Prostate gland (tissue), 2 donors: ENCODE measurements around the gene RAB11FIP2.

Experiments
- CTCF ChIP-seq, 4 experiments: fragments of 200-600 bp in 2 of 4; fragments of 450-650 bp in 2 of 4; sonication (generic) in 2 of 4; IDR thresholded peaks; 1 replicate in 3 of 4; 2 replicates in 1 of 4; pipeline ENCODE4 v1.5.1; 2016 to 2019; ENCODE audit warnings: antibody characterized with exemption in 4 of 4, mild to moderate bottlenecking in 2 of 4, moderate library complexity in 2 of 4
- POLR2A ChIP-seq: fragments of 450-650 bp; IDR thresholded peaks from one replicate; pipeline ENCODE4 v1.6.1; 2016; ENCODE audit warnings: antibody characterized with exemption, mild to moderate bottlenecking

GRCh38 chr10:118047880-118048279 lies 1.1 kb upstream of the RAB11FIP2 start:
- no peak for TF ChIP-seq CTCF (IDR thresholded peaks at IDR 0.05)
- TF ChIP-seq POLR2A = no peak
